ENCODE measurements around the gene GCAT.
A peak's percentile ranks its signal among the peaks of the same experiment; 100 is the strongest.

The GCAT gene

DNA sequence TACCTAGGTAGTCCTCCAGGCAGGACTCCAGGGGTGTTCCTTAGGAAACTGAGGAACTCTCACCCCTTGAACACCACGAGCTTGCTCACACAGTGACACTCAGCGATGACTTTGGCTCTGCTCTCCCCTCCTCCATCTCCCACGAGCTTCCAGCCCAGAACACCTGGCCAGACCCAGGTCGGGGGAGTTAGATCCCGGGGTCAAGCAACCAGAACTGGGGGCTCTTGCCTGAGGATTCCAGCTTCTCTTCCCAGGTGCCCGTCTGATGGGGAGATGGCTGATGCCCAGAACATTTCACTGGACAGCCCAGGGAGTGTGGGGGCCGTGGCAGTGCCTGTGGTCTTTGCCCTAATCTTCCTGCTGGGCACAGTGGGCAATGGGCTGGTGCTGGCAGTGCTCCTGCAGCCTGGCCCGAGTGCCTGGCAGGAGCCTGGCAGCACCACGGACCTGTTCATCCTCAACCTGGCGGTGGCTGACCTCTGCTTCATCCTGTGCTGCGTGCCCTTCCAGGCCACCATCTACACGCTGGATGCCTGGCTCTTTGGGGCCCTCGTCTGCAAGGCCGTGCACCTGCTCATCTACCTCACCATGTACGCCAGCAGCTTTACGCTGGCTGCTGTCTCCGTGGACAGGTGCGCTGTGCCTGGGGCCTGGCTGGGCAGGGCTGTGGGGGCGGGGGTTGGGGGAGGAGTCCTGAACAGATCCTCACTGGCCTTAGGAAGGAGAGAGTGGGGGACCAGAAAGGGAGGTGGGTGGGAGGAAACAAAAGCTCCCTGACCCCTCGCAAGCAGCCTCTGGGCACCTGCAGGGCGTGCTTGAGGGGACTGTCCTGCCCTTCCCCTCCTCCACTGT is 15.6 kb downstream of the GCAT start, which contains the start of gene GALR3:
Gene GALR3 (plus strand): TSS at position 249 of the 852 bp plus-strand sequence. CDS start 25 bp downstream, at position 274.
- no peak for DNase-seq (ENCODE audit: low spot score)
- in situ Hi-C loops (cut with MboI; ENCODE audit: low pct_unique_long_range_greater_than_20kb, low sequenced_read_pairs, unreplicated experiment), result no loop called here
- TF ChIP-seq, protein P1, sequence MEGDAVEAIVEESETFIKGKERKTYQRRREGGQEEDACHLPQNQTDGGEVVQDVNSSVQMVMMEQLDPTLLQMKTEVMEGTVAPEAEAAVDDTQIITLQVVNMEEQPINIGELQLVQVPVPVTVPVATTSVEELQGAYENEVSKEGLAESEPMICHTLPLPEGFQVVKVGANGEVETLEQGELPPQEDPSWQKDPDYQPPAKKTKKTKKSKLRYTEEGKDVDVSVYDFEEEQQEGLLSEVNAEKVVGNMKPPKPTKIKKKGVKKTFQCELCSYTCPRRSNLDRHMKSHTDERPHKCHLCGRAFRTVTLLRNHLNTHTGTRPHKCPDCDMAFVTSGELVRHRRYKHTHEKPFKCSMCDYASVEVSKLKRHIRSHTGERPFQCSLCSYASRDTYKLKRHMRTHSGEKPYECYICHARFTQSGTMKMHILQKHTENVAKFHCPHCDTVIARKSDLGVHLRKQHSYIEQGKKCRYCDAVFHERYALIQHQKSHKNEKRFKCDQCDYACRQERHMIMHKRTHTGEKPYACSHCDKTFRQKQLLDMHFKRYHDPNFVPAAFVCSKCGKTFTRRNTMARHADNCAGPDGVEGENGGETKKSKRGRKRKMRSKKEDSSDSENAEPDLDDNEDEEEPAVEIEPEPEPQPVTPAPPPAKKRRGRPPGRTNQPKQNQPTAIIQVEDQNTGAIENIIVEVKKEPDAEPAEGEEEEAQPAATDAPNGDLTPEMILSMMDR (IDR thresholded peaks at IDR 0.05; ENCODE audit: extremely low read depth, insufficient read depth, missing control alignments), result no peak

DNA sequence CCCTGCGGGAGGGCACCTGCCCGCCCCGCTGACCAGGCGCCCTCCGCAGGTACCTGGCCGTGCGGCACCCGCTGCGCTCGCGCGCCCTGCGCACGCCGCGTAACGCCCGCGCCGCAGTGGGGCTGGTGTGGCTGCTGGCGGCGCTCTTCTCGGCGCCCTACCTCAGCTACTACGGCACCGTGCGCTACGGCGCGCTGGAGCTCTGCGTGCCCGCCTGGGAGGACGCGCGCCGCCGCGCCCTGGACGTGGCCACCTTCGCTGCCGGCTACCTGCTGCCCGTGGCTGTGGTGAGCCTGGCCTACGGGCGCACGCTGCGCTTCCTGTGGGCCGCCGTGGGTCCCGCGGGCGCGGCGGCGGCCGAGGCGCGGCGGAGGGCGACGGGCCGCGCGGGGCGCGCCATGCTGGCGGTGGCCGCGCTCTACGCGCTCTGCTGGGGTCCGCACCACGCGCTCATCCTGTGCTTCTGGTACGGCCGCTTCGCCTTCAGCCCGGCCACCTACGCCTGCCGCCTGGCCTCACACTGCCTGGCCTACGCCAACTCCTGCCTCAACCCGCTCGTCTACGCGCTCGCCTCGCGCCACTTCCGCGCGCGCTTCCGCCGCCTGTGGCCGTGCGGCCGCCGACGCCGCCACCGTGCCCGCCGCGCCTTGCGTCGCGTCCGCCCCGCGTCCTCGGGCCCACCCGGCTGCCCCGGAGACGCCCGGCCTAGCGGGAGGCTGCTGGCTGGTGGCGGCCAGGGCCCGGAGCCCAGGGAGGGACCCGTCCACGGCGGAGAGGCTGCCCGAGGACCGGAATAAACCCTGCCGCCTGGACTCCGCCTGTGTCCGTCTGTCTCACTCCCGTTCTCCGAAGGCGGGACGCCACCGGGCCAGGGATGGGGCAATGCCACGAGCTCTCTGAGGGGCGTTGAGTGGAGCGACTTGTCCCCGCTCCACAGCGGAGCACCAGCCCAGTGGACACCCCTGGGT is 17.2 kb downstream of the GCAT start:
- peak; percentile 60 for DNase-seq (ENCODE audit: low spot score)
- in situ Hi-C loops (cut with MboI; ENCODE audit: low pct_unique_long_range_greater_than_20kb, low sequenced_read_pairs, unreplicated experiment), result no loop called here
- TF ChIP-seq, protein P1 (IDR thresholded peaks at IDR 0.05; ENCODE audit: extremely low read depth, insufficient read depth, missing control alignments), result no peak

DNA sequence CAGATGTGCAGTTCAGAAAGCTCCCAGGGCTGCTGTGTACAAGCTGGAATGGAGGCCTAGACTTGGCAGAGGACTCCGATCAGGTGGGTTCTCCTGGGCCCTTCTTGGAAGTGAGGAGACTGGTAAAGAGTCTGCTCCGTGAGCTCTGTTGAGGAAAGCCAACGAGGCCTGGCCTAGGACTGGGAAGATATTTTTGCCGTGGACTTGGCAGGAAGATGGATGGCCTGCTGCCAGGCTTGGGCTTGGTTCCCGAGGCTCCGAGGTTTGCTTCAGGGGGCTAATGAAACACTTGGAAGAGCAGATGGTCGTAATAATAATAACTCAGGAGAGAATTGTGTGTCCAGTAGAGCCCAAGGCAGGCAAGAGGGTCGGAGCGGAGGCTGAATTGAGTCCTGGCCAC is 19.3 kb downstream of the GCAT start:
- no peak for DNase-seq (ENCODE audit: low spot score)
- TF ChIP-seq, protein P1 (IDR thresholded peaks at IDR 0.05; ENCODE audit: extremely low read depth, insufficient read depth, missing control alignments), result no peak
- in situ Hi-C loops (cut with MboI; ENCODE audit: low pct_unique_long_range_greater_than_20kb, low sequenced_read_pairs, unreplicated experiment), result no loop called here

- TF ChIP-seq, protein P1 (IDR thresholded peaks at IDR 0.05; ENCODE audit: extremely low read depth, insufficient read depth, missing control alignments), result no peak
- DNase-seq (ENCODE audit: low spot score), result no peak
- in situ Hi-C loops (cut with MboI; ENCODE audit: low pct_unique_long_range_greater_than_20kb, low sequenced_read_pairs, unreplicated experiment), result no loop called here
Measured at GRCh38 chr22:37830093-37830842, 22.5 kb downstream of the GCAT start.

DNA sequence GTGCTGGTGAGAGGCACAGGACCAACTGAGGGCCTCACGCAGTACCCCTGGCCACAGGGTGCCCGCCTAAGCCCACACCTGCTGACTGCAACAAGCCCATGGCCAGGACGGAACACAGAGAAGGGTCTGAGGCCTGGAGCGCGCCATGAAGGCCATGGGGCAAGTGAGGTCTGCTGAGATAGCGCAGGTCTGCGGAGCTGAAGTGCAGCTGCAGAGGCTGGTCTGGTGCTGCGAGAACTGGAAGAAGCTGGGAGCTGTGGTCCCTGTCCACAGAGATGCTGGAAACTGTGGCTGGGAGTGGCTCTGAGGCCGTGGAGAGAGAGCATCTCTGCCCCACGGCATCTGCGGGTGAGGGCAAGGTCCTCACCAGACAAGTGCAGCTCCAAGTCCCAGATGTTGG is 23.7 kb downstream of the GCAT start:
- in situ Hi-C loops (cut with MboI; ENCODE audit: low pct_unique_long_range_greater_than_20kb, low sequenced_read_pairs, unreplicated experiment), result no loop called here
- TF ChIP-seq, protein P1 (IDR thresholded peaks at IDR 0.05; ENCODE audit: extremely low read depth, insufficient read depth, missing control alignments), result no peak
- DNase-seq (ENCODE audit: low spot score), result no peak
